Brain microvascular endothelial cell (primary cell): ENCODE measurements around the gene ATP13A3.

Source experiments
- DNase-seq: peaks from one replicate; pipeline ENCODE4 v3.0.0-alpha.2; 2020
- H3K27ac ChIP-seq: fragments of 250-450 bp; sonication (Bioruptor Pico); 2 replicates; pipeline ENCODE4 v1.5.1; 2020; ENCODE audit warnings: mild to moderate bottlenecking, moderate library complexity
- H3K27me3 ChIP-seq: fragments of 250-450 bp; sonication (Bioruptor Pico); replicated peaks from 2 replicates; pipeline ENCODE4 v1.5.1; 2020; ENCODE audit warnings: mild to moderate bottlenecking
- H3K36me3 ChIP-seq: fragments of 250-450 bp; sonication (Bioruptor Pico); replicated peaks from 2 replicates; pipeline ENCODE4 v1.5.1; 2020; ENCODE audit warnings: mild to moderate bottlenecking
- H3K4me3 ChIP-seq: 2 replicates; pipeline ENCODE4 v1.5.1; 2011; ENCODE audit warnings: low read depth, mild to moderate bottlenecking, control low read depth, low read length, moderate library complexity
- CTCF ChIP-seq: IDR thresholded peaks from 2 replicates; pipeline ENCODE4 v1.5.1; 2011; ENCODE audit warnings: low read depth, mild to moderate bottlenecking, moderate library complexity, low read length, control low read depth, inconsistent platforms; ENCODE audit errors: missing control alignments
- in situ Hi-C: cut with HindIII; loops from 2 replicates; pipeline ENCODE4 v1.10.0; 2017; ENCODE audit warnings: low sequenced_read_pairs, low pct_ligation_motif_present

Gene ATP13A3

GRCh38 chr3:194384569-194385001 lies 102.2 kb downstream of the ATP13A3 start:
- no peak for DNase-seq
- H3K27me3 ChIP-seq: peaks cover 20% of the 10 kb centered on the region
- in situ Hi-C loops: no loop called here
- no peaks in the 10 kb centered on the region for H3K36me3 ChIP-seq
- no peak overlapping the region for H3K4me3 ChIP-seq
- no peak overlapping the region for H3K27ac ChIP-seq
- no peak for TF ChIP-seq CTCF

- in situ Hi-C loops: no loop called here
- Histone ChIP-seq H3K27me3 (peaks cover 20% of the 10 kb centered on the region), H3K4me3 (no peak overlapping the region), H3K36me3 (no peaks in the 10 kb centered on the region), H3K27ac (no peak overlapping the region)
- no peak for DNase-seq
- no peak for TF ChIP-seq CTCF
Observed at GRCh38 chr3:194384156-194384555, 102.6 kb downstream of the ATP13A3 start.

GRCh38 chr3:194383276-194383940 lies 103.4 kb downstream of the ATP13A3 start:
- no peak for TF ChIP-seq CTCF

GRCh38 chr3:194382892-194383223 lies 103.9 kb downstream of the ATP13A3 start:
- TF ChIP-seq CTCF: no peak
- in situ Hi-C loops: no loop called here
- Histone ChIP-seq H3K27ac (no peak overlapping the region), H3K4me3 (no peak overlapping the region), H3K27me3 (peaks cover 20% of the 10 kb centered on the region), H3K36me3 (no peaks in the 10 kb centered on the region)
- no peak for DNase-seq

More at GRCh38 chr3:194383276-194383940, 103.4 kb downstream of the ATP13A3 start:
- no peak for DNase-seq
- Histone ChIP-seq H3K27ac (no peak overlapping the region), H3K36me3 (no peaks in the 10 kb centered on the region), H3K27me3 (peaks cover 20% of the 10 kb centered on the region), H3K4me3 (no peak overlapping the region)
- in situ Hi-C loops: no loop called here

- in situ Hi-C loops: no loop called here
- Histone ChIP-seq H3K36me3 (no peaks in the 10 kb centered on the region), H3K4me3 (no peak overlapping the region), H3K27ac (no peak overlapping the region), H3K27me3 (peaks cover 20% of the 10 kb centered on the region)
- no peak for DNase-seq
- TF ChIP-seq CTCF: no peak
Observed at GRCh38 chr3:194382196-194382891, 104.5 kb downstream of the ATP13A3 start.
